NCI-H446 (cell line): ENCODE measurements around the gene SLC26A5.
A peak's percentile ranks its signal among the peaks of the same experiment; 100 is the strongest.
"Not testable (repeated sequence)": the region's sequence is repeated elsewhere in the genome, so short reads cannot be mapped to it uniquely, and the experiment has no call there.

Experiments used
- DNase-seq, 2 experiments: peaks; one replicate each; lab custom pipeline; 2025; lab: John Stamatoyannopoulos, UW

The SLC26A5 gene

GRCh38 chr7:103446049-103446520, at the start of gene SLC26A5:
SLC26A5 (minus strand) TSS chr7:103446207; CDS start chr7:103421514, 24,693 bp downstream.
- DNase-seq: no peak

GRCh38 chr7:103487419-103487818, 41.4 kb upstream of the SLC26A5 start:
- no peak for DNase-seq

DNA sequence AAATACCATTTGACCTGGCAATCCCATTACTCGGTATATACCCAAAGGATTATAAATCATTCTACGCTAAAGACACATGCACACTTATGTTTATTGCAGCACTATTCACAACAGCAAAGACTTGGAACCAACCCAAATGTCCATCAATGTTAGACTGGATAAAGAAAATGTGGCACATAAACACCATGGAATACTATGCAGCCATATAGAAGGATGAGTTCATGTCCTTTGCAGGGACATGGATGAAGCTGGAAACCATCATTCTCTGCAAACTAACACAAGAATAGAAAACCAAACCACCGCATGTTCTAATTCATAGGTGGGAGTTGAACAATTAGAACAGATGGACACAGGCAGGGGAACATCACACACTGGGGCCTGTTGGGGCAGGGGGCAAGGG, 40.9 kb upstream of the SLC26A5 start:
- not testable (repeated sequence) for DNase-seq

DNA sequence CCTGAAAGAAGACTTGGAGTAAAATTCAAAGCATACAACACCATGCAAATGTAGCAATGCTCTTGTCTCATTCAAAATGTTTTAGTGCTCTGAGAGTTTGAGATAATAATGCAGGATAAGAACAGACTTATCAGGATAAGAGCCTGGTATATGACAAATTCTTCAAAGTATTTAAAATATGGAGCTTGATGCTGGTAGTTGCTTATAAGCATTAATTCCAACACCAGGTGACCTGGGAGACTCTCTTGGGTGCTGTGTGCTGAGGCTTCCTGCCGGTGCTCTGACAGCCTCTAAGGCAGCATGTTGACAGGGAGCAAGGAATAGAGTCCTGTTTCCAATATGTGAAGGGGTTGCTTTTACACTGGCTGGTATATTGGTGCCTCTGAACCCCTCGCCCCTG, 34.8 kb upstream of the SLC26A5 start:
- no peak for DNase-seq

DNA sequence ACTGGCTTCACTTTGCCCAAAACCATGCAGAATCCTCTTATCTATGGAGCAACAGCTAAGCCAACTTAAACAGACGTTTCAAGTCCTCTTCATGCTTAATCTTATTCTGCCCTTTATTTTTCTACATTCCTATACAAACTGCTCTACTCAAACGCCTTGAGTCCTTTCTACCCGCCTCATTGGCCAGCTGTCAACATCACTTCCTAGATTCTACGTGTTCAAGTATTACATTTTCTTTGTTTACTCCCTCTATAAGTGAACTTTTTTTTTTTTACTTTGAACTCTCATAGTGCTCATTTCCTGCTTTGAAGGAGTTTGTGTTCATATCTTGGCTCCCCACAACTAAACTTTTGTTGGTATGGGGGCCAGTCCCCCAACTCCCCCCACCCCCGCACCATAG, 28.9 kb upstream of the SLC26A5 start:
- DNase-seq: no peak

GRCh38 chr7:103469095-103469948, 23.3 kb upstream of the SLC26A5 start:
- DNase-seq: no peak

GRCh38 chr7:103466814-103467213, 20.8 kb upstream of the SLC26A5 start:
- no peak for DNase-seq

DNA sequence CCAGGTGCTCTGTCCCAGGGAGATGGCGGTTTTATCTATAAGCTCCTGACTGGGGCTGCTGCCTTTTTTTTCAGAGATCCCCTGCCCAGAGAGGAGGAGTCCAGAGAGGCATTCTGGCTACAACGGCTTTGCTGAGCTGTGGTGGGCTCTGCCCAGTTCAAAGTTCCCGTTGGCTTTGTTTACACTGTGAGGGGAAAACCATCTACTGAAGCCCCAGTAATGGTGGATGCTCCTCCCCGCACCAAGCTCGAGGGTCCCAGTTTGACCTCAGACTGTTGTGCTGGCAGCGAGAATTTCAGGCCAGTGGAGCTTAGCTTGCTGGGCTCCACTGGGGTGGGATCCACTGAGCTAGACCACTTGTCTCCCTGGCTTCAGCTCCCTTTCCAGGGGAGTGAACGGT, 16.4 kb upstream of the SLC26A5 start:
- DNase-seq: no peak

DNA sequence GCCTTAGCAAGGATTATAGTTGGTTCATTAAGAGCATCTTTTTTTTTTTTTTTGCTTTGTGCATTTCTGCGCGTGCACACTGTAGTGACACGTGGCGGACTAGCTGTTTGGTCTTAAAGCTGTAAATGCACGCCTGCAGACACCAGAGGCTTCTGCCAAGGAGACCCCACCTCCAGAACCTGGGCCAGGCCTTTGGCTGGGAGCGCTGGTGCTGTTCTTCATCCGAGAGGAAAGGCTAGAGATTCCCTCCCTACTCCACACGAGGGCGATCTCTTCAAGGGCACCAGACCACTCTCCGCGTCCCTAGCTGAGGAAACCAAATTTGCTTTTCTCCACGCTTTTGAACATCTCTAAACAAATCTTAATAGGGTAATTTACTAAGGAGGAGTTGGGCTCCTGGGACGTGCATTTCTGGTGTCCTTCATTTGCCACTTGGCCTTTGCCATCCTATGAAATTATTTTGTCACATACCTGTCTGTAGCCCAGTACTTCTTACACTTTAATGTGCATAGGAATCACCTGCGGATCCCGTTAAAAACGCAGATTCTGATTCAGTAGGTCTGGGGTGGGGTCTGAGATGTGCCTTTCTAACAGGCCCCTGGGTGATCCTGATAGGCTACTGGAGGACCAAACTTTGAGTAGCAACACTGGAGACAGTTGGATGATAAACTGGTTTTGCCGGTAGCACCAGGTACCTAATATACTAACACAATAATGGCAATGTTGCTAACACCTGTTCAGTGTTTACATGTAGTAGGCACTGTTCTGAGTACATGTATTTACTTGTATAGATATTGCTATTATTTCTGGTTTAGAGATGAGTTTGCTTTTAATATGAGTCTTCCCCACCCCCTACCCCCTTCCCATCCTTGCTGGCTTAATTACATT, 1.3 kb upstream of the SLC26A5 start:
- peak; percentile 18 to 68 for DNase-seq

- DNase-seq: no peak
Observed at GRCh38 chr7:103445228-103446048, 569 bp downstream of the SLC26A5 start.

GRCh38 chr7:103439661-103440060, 6.3 kb downstream of the SLC26A5 start:
- DNase-seq: no peak

DNA sequence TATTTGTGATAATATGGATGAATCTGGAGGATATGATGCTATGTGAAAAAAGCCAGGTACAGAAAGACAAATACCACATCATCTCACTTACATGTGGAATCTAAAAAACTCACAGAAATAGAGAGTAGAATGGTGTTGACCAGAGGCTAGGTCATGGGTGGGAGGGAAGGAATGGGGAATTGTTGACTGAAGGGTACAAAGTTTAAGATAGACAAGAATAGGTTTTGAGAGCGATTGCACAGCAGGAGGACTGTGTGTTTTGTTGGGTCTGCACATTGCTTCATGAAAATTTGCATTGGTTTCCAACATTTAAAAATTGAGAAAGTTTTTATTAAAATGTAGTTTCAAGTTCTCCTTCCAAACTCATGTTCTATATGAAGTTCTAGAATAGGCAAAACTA, 8.4 kb downstream of the SLC26A5 start:
- DNase-seq: no peak

DNA sequence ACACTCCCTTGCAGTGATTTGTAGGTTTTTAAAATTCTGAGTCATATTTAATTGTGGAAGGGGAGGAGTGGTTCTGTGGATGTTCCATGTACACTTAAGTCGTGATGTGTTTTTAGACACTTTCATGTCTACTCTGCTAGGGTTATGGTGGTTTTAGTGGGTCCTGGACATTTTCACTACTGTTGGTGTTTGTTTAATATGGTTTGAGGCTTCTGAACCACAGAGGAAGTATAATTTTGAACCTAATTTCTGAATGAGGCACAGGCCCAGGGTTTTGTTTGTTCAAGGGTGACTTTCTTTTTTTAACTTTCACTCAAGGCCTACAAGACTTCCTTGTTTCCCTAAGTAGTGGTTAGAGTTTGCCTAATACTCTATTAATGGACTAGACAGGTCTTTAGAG, 13.3 kb downstream of the SLC26A5 start:
- no peak for DNase-seq

GRCh38 chr7:103425177-103425576, 20.8 kb downstream of the SLC26A5 start:
- no peak for DNase-seq

GRCh38 chr7:103423467-103424179, 22.4 kb downstream of the SLC26A5 start:
- no peak for DNase-seq

- DNase-seq: no peak
Observed at GRCh38 chr7:103420857-103421384, 25.1 kb downstream of the SLC26A5 start.

GRCh38 chr7:103418241-103418640, 27.8 kb downstream of the SLC26A5 start:
- no peak for DNase-seq

DNA sequence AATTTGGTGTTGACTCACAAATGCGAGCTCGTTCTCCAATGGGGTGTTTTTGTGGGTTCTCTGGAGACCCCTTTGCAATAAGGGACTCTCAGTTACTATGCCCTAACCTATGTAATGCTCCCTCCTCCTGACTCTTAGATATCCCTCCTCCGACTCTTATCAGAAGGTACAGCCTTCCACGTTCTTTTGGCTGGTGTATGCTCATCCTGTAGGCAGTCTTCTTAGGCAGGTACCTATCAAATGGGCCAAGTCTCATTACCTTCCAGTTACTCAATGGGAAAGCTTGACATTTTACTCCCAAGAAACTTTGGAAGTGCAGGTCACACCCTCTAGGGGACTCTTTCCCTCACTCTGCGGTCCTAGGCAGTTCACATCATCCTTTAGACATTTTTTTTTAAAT, 32.6 kb downstream of the SLC26A5 start:
- DNase-seq: no peak

GRCh38 chr7:103412151-103412550, 33.9 kb downstream of the SLC26A5 start:
- DNase-seq: no peak

GRCh38 chr7:103405789-103406613, 40.0 kb downstream of the SLC26A5 start:
- not testable (repeated sequence) for DNase-seq
